ENCODE data around the gene CYTH1.

DNA sequence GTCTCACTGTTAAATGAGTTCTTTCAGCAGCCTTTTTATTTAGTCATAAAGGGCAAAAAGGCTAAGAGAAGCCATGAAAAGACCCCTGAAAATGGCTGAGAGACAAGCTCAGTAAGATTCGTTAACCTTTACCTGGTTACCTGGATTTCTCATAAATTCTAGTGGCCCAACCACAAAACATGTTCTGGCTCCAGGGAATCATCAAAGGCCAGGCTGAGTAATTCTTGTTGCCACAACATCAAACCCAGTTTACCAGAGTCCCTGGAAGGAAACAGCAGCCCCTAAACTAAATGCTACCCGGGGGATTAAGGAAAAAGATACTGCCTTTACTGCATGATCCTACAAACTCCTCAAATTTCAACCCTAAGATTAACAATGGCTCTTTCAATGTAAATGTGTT lies 15.8 kb downstream of the CYTH1 start:
- TF ChIP-seq, protein P1, sequence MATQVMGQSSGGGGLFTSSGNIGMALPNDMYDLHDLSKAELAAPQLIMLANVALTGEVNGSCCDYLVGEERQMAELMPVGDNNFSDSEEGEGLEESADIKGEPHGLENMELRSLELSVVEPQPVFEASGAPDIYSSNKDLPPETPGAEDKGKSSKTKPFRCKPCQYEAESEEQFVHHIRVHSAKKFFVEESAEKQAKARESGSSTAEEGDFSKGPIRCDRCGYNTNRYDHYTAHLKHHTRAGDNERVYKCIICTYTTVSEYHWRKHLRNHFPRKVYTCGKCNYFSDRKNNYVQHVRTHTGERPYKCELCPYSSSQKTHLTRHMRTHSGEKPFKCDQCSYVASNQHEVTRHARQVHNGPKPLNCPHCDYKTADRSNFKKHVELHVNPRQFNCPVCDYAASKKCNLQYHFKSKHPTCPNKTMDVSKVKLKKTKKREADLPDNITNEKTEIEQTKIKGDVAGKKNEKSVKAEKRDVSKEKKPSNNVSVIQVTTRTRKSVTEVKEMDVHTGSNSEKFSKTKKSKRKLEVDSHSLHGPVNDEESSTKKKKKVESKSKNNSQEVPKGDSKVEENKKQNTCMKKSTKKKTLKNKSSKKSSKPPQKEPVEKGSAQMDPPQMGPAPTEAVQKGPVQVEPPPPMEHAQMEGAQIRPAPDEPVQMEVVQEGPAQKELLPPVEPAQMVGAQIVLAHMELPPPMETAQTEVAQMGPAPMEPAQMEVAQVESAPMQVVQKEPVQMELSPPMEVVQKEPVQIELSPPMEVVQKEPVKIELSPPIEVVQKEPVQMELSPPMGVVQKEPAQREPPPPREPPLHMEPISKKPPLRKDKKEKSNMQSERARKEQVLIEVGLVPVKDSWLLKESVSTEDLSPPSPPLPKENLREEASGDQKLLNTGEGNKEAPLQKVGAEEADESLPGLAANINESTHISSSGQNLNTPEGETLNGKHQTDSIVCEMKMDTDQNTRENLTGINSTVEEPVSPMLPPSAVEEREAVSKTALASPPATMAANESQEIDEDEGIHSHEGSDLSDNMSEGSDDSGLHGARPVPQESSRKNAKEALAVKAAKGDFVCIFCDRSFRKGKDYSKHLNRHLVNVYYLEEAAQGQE (IDR thresholded peaks at IDR 0.05; ENCODE audit: low read depth): no peak
- TF ChIP-seq TCF12 (IDR thresholded peaks at IDR 0.05; ENCODE audit: low read depth): no peak
- TF ChIP-seq RAD21 (IDR thresholded peaks at IDR 0.05; ENCODE audit: low read depth): no peak
- no peak for TF ChIP-seq YY1 (IDR thresholded peaks at IDR 0.05; ENCODE audit: low read depth)
- no peak for TF ChIP-seq CEBPB (IDR thresholded peaks at IDR 0.05)
- no peak for TF ChIP-seq TAF1 (IDR thresholded peaks at IDR 0.05; ENCODE audit: low read depth)
- no peak for TF ChIP-seq FOXM1 (IDR thresholded peaks at IDR 0.05; ENCODE audit: borderline replicate concordance, low read depth)
- TF ChIP-seq EGR1 (IDR thresholded peaks at IDR 0.05): no peak
- no peak for TF ChIP-seq EP300 (IDR thresholded peaks at IDR 0.05; ENCODE audit: borderline replicate concordance)
- no peak for TF ChIP-seq NFIC (IDR thresholded peaks at IDR 0.05)

Measured in Ishikawa (cell line).